HCT116 (cell line): ENCODE results near the gene RIT1. TPM values are rescaled to one million over a fixed set of nuclear protein-coding genes. Genes with fewer than 3 reads are reported as not detected.

ENCODE experiments used
- ATAC-seq: fragments of 200-7000 bp; cut with Tn5 transposase; 2 replicates; pipeline ENCODE4 v1.9.1; 2020; ENCODE audit warnings: mild to moderate bottlenecking, moderate library complexity
- BruUV-seq: library from RNA; stranded (reverse); fragments of 400-500 nt; replicated peaks from 2 replicates; lab custom pipeline; 2021; lab: Mats Ljungman, UMichigan
- CTCF ChIA-PET: fragments of 300-600 bp; sonication (Branson Sonifier 250); formaldehyde crosslinking; loops from one replicate; lab custom pipeline; 2021; ENCODE audit warnings: antibody characterized with exemption; lab: Charles Lee
- POLR2A ChIA-PET: fragments of 300-600, 350-600 bp; sonication (Branson Sonifier 250); formaldehyde crosslinking; loops from one replicate; lab custom pipeline; 2021; ENCODE audit warnings: antibody characterized with exemption; lab: Charles Lee
- RAD21 ChIA-PET, 2 experiments: fragments of 300-600 bp; sonication (Branson Sonifier 250); formaldehyde crosslinking; loops; one replicate each; lab custom pipeline; 2023; ENCODE audit warnings: low total read pairs in 2 of 2; ENCODE audit not compliant: uncharacterized antibody in 2 of 2, unreplicated experiment in 2 of 2, low non-redundant PET in 1 of 2; lab: Charles Lee
- DNase-seq: peaks from one replicate; pipeline ENCODE4 v3.0.0-alpha.2; 2010; ENCODE audit warnings: low read depth, low spot score
- H2AFZ ChIP-seq: fragments of 200-600 bp; shearing (Covaris generic), sonication (generic); 2 replicates; pipeline ENCODE4 v1.6.1; 2017; ENCODE audit warnings: low read depth, mixed run types, mixed read lengths, antibody characterized with exemption, low read length; ENCODE audit not compliant: poor library complexity, severe bottlenecking
- H3K27ac ChIP-seq: 2 replicates; pipeline ENCODE4 v1.5.1; 2012; ENCODE audit warnings: low read depth, low read length
- H3K27me3 ChIP-seq: fragments of 200-600 bp; sonication (generic); 2 replicates; pipeline ENCODE4 v1.6.1; 2016; ENCODE audit warnings: mixed run types, low read length, mixed read lengths; ENCODE audit not compliant: insufficient read depth
- H3K36me3 ChIP-seq, 2 experiments: fragments of 200-500 bp in 1 of 2; fragments of 200-600 bp in 1 of 2; sonication (Bioruptor generic) in 1 of 2; sonication (generic) in 1 of 2; 2 replicates each; pipeline versions ENCODE4 v1.5.1 to v1.6.1; 2014 to 2016; ENCODE audit warnings: low read length in 2 of 2, inconsistent platforms in 1 of 2, mixed read lengths in 1 of 2, mixed run types in 1 of 2; ENCODE audit not compliant: insufficient read depth in 2 of 2, control insufficient read depth in 1 of 2
- H3K4me1 ChIP-seq, 2 experiments: fragments of 200-600 bp in 1 of 2; sonication (generic) in 1 of 2; 2 replicates each; pipeline versions ENCODE4 v1.5.1 to v1.6.1; 2012 to 2017; ENCODE audit warnings: low read length in 2 of 2, inconsistent platforms in 1 of 2, mild to moderate bottlenecking in 1 of 2, mixed read lengths in 1 of 2, mixed run types in 1 of 2, moderate library complexity in 1 of 2; ENCODE audit not compliant: insufficient read depth in 2 of 2, control insufficient read depth in 1 of 2
- H3K4me2 ChIP-seq: fragments of 200-600 bp; sonication (generic); 2 replicates; pipeline ENCODE4 v1.6.1; 2017; ENCODE audit warnings: mixed run types, low read length, mixed read lengths
- H3K4me3 ChIP-seq, 2 experiments: fragments of 200-600 bp in 1 of 2; sonication (generic) in 1 of 2; replicated peaks in 1 of 2; 2 replicates each; pipeline ENCODE4 v1.5.1; 2011 to 2016; ENCODE audit warnings: low read length in 2 of 2, control low read depth in 1 of 2, low read depth in 1 of 2, mild to moderate bottlenecking in 1 of 2, mixed read lengths in 1 of 2, mixed run types in 1 of 2
- H3K79me2 ChIP-seq: fragments of 200-600 bp; sonication (generic); 2 replicates; pipeline ENCODE4 v1.6.1; 2017; ENCODE audit warnings: mild to moderate bottlenecking, mixed run types, low read length, moderate library complexity, mixed read lengths; ENCODE audit not compliant: insufficient read depth
- H3K9ac ChIP-seq: fragments of 200-600 bp; sonication (generic); 2 replicates; pipeline ENCODE4 v1.6.1; 2016; ENCODE audit warnings: low read length, mixed read lengths
- H3K9me2 ChIP-seq: fragments of 200-600 bp; sonication (generic), shearing (Covaris generic); 2 replicates; pipeline ENCODE4 v1.6.1; 2017; ENCODE audit warnings: mixed run types, mild to moderate bottlenecking, moderate library complexity; ENCODE audit not compliant: insufficient read depth
- H3K9me3 ChIP-seq, 2 experiments: fragments of 200-500 bp in 1 of 2; fragments of 200-600 bp in 1 of 2; sonication (Bioruptor generic) in 1 of 2; sonication (generic) in 1 of 2; 2 replicates each; pipeline ENCODE4 v1.6.1; 2014 to 2017; ENCODE audit warnings: low read length in 2 of 2, mixed read lengths in 2 of 2, inconsistent platforms in 1 of 2, low read depth in 1 of 2, mild to moderate bottlenecking in 1 of 2, mixed run types in 1 of 2, moderate library complexity in 1 of 2; ENCODE audit not compliant: control insufficient read depth in 1 of 2, insufficient read depth in 1 of 2
- H4K20me1 ChIP-seq: fragments of 200-600 bp; sonication (generic), shearing (Covaris generic); 2 replicates; pipeline ENCODE4 v1.6.1; 2017; ENCODE audit warnings: mixed run types, mild to moderate bottlenecking, moderate library complexity; ENCODE audit not compliant: insufficient read depth
- ATF3 ChIP-seq: IDR thresholded peaks from 2 replicates; pipeline ENCODE4 v1.6.1; 2012
- CTCF ChIP-seq, 3 experiments: fragments of 200-600 bp in 1 of 3; sonication (generic) in 1 of 3; IDR thresholded peaks in 2 of 3; conservative IDR thresholded peaks in 1 of 3; 2 replicates each; pipeline ENCODE4 v1.5.1; 2012 to 2017; ENCODE audit warnings: low read depth in 2 of 3, low read length in 2 of 3, antibody characterized with exemption in 1 of 3, borderline replicate concordance in 1 of 3, control low read depth in 1 of 3, mild to moderate bottlenecking in 1 of 3, mixed read lengths in 1 of 3, mixed run types in 1 of 3, moderate library complexity in 1 of 3; ENCODE audit not compliant: insufficient read depth in 1 of 3
- EZH2phosphoT487 ChIP-seq: fragments of 200-600 bp; IDR thresholded peaks from 2 replicates; pipeline ENCODE4 v1.6.1; 2018; ENCODE audit warnings: antibody characterized with exemption, borderline replicate concordance
- FOSL1 ChIP-seq: IDR thresholded peaks from 2 replicates; pipeline ENCODE4 v1.6.1; 2012; ENCODE audit warnings: low read depth
- JUND ChIP-seq: IDR thresholded peaks from 2 replicates; pipeline ENCODE4 v1.6.1; 2012
- POLR2A ChIP-seq: IDR thresholded peaks from 2 replicates; pipeline ENCODE4 v1.7.0; 2011; ENCODE audit warnings: borderline replicate concordance; ENCODE audit not compliant: insufficient read depth, insufficient read length; ENCODE audit errors: extremely low read depth
- RAD21 ChIP-seq: IDR thresholded peaks from 2 replicates; pipeline ENCODE4 v1.6.1; 2012; ENCODE audit warnings: low read depth, mild to moderate bottlenecking
- REST ChIP-seq: IDR thresholded peaks from 2 replicates; pipeline ENCODE4 v1.6.1; 2012; ENCODE audit warnings: low read depth
- SRF ChIP-seq: IDR thresholded peaks from 2 replicates; pipeline ENCODE4 v1.6.1; 2012; ENCODE audit warnings: low read depth
- ZNF274 ChIP-seq: fragments of 200-500 bp; sonication (Bioruptor generic); IDR thresholded peaks from 2 replicates; pipeline ENCODE4 v1.6.1; 2014; ENCODE audit warnings: mild to moderate bottlenecking, low read depth, low read length, inconsistent platforms
- intact Hi-C: fragments of 100-400 bp; cut with micrococcal nuclease; formaldehyde crosslinking; loops from 2 replicates; pipeline ENCODE4 v1.10.0; 2022
- total RNA-seq: library from RNA; stranded (reverse); gene quantifications from one replicate; pipeline ENCODE4 v1.2.1, GENCODE V29; 2021; ENCODE audit not compliant: unreplicated experiment

RIT1 gene
- total RNA-seq, 1 experiment from 2014 or later, result 10.2 TPM

GRCh38 chr1:155920717-155921116 is 9.6 kb upstream of the RIT1 start:
- H3K4me2 ChIP-seq, result no peak overlapping the region
- H3K9me2 ChIP-seq, result no peaks in the 10 kb centered on the region
- POLR2A ChIA-PET, result interaction anchor here (1.1 kb wide), 1 partner anchor 12 kb away, joined by 3 read pairs; no protein-coding TSS in a partner anchor
- no peak overlapping the region for H3K4me3 ChIP-seq
- no peaks in the 10 kb centered on the region for H3K9me3 ChIP-seq
- RAD21 ChIA-PET, result no interaction called here
- BruUV-seq, result TSS peak; percentile 17
- CTCF ChIA-PET, result no interaction called here
- H3K4me1 ChIP-seq, result no peaks in the 10 kb centered on the region
- H3K36me3 ChIP-seq, result peaks cover 75 to 86% of the 10 kb centered on the region in 2 experiments
- no peak overlapping the region for H2AFZ ChIP-seq
- H3K79me2 ChIP-seq, result peaks cover 86% of the 10 kb centered on the region
- ATAC-seq, result no peak
- H3K27ac ChIP-seq, result no peak overlapping the region
- intact Hi-C loops, result no loop called here
- TF ChIP-seq JUND, result no peak
- no peak for TF ChIP-seq ZNF274
- TF ChIP-seq SRF, result no peak
- TF ChIP-seq ATF3, result no peak
- TF ChIP-seq POLR2A, result no peak
- TF ChIP-seq CTCF (IDR thresholded peaks at IDR 0.05 in 2 of 3, conservative IDR thresholded peaks at IDR 0.05 in 1 of 3; ENCODE audit: borderline replicate concordance in 1 of 3, insufficient read depth in 1 of 3, low read depth in 2 of 3, low read length in 2 of 3), result no peak
- no peak for TF ChIP-seq REST
- no peak for TF ChIP-seq RAD21
- TF ChIP-seq FOSL1, result no peak
- no peak for TF ChIP-seq EZH2phosphoT487
- no peak overlapping the region for H3K9ac ChIP-seq
- peaks cover 24% of the 10 kb centered on the region; the same call in 1 of the 2 replicates for H4K20me1 ChIP-seq
- DNase-seq, result no peak
- no peaks in the 10 kb centered on the region for H3K27me3 ChIP-seq
